NCI-H69 (cell line): ENCODE data around the gene PBX1.

ENCODE experiments used
- DNase-seq: peaks from one replicate; lab custom pipeline; 2025; lab: John Stamatoyannopoulos, UW

PBX1 gene

GRCh38 chr1:164563721-164564360 lies 4.9 kb downstream of the PBX1 start:
- peak; percentile 65 for DNase-seq

- DNase-seq, result peak; percentile 36
Measured at GRCh38 chr1:164564378-164564777, 5.4 kb downstream of the PBX1 start.

- no peak for DNase-seq
Measured at GRCh38 chr1:164565357-164565756, 6.4 kb downstream of the PBX1 start.

GRCh38 chr1:164567774-164568173 lies 8.8 kb downstream of the PBX1 start:
- no peak for DNase-seq

GRCh38 chr1:164569241-164569640 lies 10.3 kb downstream of the PBX1 start:
- DNase-seq, result peak; percentile 39

GRCh38 chr1:164569866-164570265 lies 10.9 kb downstream of the PBX1 start:
- DNase-seq, result no peak

- no peak for DNase-seq
Measured at GRCh38 chr1:164571333-164571732, 12.3 kb downstream of the PBX1 start.

GRCh38 chr1:164575356-164575886 lies 16.4 kb downstream of the PBX1 start:
- DNase-seq, result peak; percentile 73

- no peak for DNase-seq
Measured at GRCh38 chr1:164576291-164577271, 17.6 kb downstream of the PBX1 start.

GRCh38 chr1:164577291-164577690 lies 18.3 kb downstream of the PBX1 start:
- DNase-seq, result no peak

- peak; percentile 72 for DNase-seq
Measured at GRCh38 chr1:164578479-164579200, 19.7 kb downstream of the PBX1 start.

- peak; percentile 32 for DNase-seq
Measured at GRCh38 chr1:164579381-164579780, 20.4 kb downstream of the PBX1 start.

- DNase-seq, result no peak
Measured at GRCh38 chr1:164581762-164582161, 22.8 kb downstream of the PBX1 start.

GRCh38 chr1:164583196-164583595 lies 24.2 kb downstream of the PBX1 start:
- DNase-seq, result no peak

GRCh38 chr1:164583835-164584539 lies 25.0 kb downstream of the PBX1 start:
- no peak for DNase-seq

GRCh38 chr1:164586591-164586990 lies 27.6 kb downstream of the PBX1 start:
- peak; percentile 26 for DNase-seq

GRCh38 chr1:164587617-164588501 lies 28.9 kb downstream of the PBX1 start:
- peak; percentile 81 for DNase-seq

GRCh38 chr1:164588516-164589341 lies 29.7 kb downstream of the PBX1 start:
- DNase-seq, result peak; percentile 93

GRCh38 chr1:164589408-164589807 lies 30.4 kb downstream of the PBX1 start:
- no peak for DNase-seq
